ENCODE results near the gene RNU1-4.
"Not testable (repeated sequence)": the region's sequence is repeated elsewhere in the genome, so short reads cannot be mapped to it uniquely, and the experiment has no call there.

Gene RNU1-4

GRCh38 chr1:16704076-16704475 lies 36.2 kb upstream of the RNU1-4 start:
- H3K27ac Mint-ChIP-seq; H3K4me3 Mint-ChIP-seq; H3K4me1 Mint-ChIP-seq (ENCODE audit: low read depth); H3K27me3 Mint-ChIP-seq; H3K36me3 Mint-ChIP-seq (ENCODE audit: low read depth); H3K9me3 Mint-ChIP-seq: not testable (repeated sequence)

- not testable (repeated sequence) for H3K9me3 Mint-ChIP-seq; H3K4me3 Mint-ChIP-seq; H3K36me3 Mint-ChIP-seq (ENCODE audit: low read depth); H3K4me1 Mint-ChIP-seq (ENCODE audit: low read depth); H3K27me3 Mint-ChIP-seq; H3K27ac Mint-ChIP-seq
These were observed 35.7 kb upstream of the RNU1-4 start for GRCh38 chr1:16704502-16705100.

- not testable (repeated sequence) for H3K27me3 Mint-ChIP-seq; H3K9me3 Mint-ChIP-seq; H3K4me1 Mint-ChIP-seq (ENCODE audit: low read depth); H3K4me3 Mint-ChIP-seq; H3K36me3 Mint-ChIP-seq (ENCODE audit: low read depth); H3K27ac Mint-ChIP-seq
These were observed 34.0 kb upstream of the RNU1-4 start for GRCh38 chr1:16706302-16706701.

- H3K36me3 Mint-ChIP-seq (ENCODE audit: low read depth); H3K27ac Mint-ChIP-seq; H3K9me3 Mint-ChIP-seq; H3K27me3 Mint-ChIP-seq; H3K4me3 Mint-ChIP-seq; H3K4me1 Mint-ChIP-seq (ENCODE audit: low read depth): not testable (repeated sequence)
These were observed 32.9 kb upstream of the RNU1-4 start for GRCh38 chr1:16707130-16708093.

- H3K36me3 Mint-ChIP-seq (ENCODE audit: low read depth); H3K27ac Mint-ChIP-seq: not testable (repeated sequence)
These were observed 31.6 kb upstream of the RNU1-4 start for GRCh38 chr1:16708704-16709103.

GRCh38 chr1:16709659-16710087 lies 30.6 kb upstream of the RNU1-4 start:
- H3K4me3 Mint-ChIP-seq; H3K9me3 Mint-ChIP-seq; H3K4me1 Mint-ChIP-seq (ENCODE audit: low read depth); H3K27ac Mint-ChIP-seq; H3K36me3 Mint-ChIP-seq (ENCODE audit: low read depth); H3K27me3 Mint-ChIP-seq: not testable (repeated sequence)

More at GRCh38 chr1:16708704-16709103, 31.6 kb upstream of the RNU1-4 start:
- not testable (repeated sequence) for H3K27me3 Mint-ChIP-seq; H3K9me3 Mint-ChIP-seq; H3K4me1 Mint-ChIP-seq (ENCODE audit: low read depth); H3K4me3 Mint-ChIP-seq

- not testable (repeated sequence) for H3K27me3 Mint-ChIP-seq; H3K36me3 Mint-ChIP-seq (ENCODE audit: low read depth); H3K4me1 Mint-ChIP-seq (ENCODE audit: low read depth); H3K27ac Mint-ChIP-seq; H3K9me3 Mint-ChIP-seq; H3K4me3 Mint-ChIP-seq
These were observed 29.7 kb upstream of the RNU1-4 start for GRCh38 chr1:16710618-16711017.

GRCh38 chr1:16712131-16712530 lies 28.2 kb upstream of the RNU1-4 start:
- H3K4me3 Mint-ChIP-seq; H3K27ac Mint-ChIP-seq; H3K9me3 Mint-ChIP-seq; H3K36me3 Mint-ChIP-seq (ENCODE audit: low read depth); H3K4me1 Mint-ChIP-seq (ENCODE audit: low read depth): not testable (repeated sequence)
- peaks cover 11% of the 10 kb centered on the region for H3K27me3 Mint-ChIP-seq

- H3K36me3 Mint-ChIP-seq (ENCODE audit: low read depth); H3K4me1 Mint-ChIP-seq (ENCODE audit: low read depth); H3K9me3 Mint-ChIP-seq; H3K27ac Mint-ChIP-seq; H3K4me3 Mint-ChIP-seq: not testable (repeated sequence)
- peaks cover 12% of the 10 kb centered on the region for H3K27me3 Mint-ChIP-seq
These were observed 27.7 kb upstream of the RNU1-4 start for GRCh38 chr1:16712582-16712981.

GRCh38 chr1:16712984-16713383 lies 27.3 kb upstream of the RNU1-4 start:
- not testable (repeated sequence) for H3K4me3 Mint-ChIP-seq; H3K36me3 Mint-ChIP-seq (ENCODE audit: low read depth); H3K9me3 Mint-ChIP-seq; H3K4me1 Mint-ChIP-seq (ENCODE audit: low read depth); H3K27ac Mint-ChIP-seq
- peaks cover 12% of the 10 kb centered on the region for H3K27me3 Mint-ChIP-seq

GRCh38 chr1:16713480-16713879 lies 26.8 kb upstream of the RNU1-4 start:
- H3K4me1 Mint-ChIP-seq (ENCODE audit: low read depth); H3K4me3 Mint-ChIP-seq; H3K36me3 Mint-ChIP-seq (ENCODE audit: low read depth); H3K9me3 Mint-ChIP-seq; H3K27ac Mint-ChIP-seq: not testable (repeated sequence)
- peaks cover 12% of the 10 kb centered on the region for H3K27me3 Mint-ChIP-seq

GRCh38 chr1:16716691-16717335 lies 23.5 kb upstream of the RNU1-4 start:
- Mint-ChIP-seq H3K27ac (no peak overlapping the region), H3K36me3 (ENCODE audit: low read depth) (no peaks in the 10 kb centered on the region), H3K4me3 (no peak overlapping the region), H3K9me3 (no peaks in the 10 kb centered on the region), H3K4me1 (ENCODE audit: low read depth) (no peaks in the 10 kb centered on the region), H3K27me3 (peaks cover 27% of the 10 kb centered on the region)

- Mint-ChIP-seq H3K27me3 (peaks cover 30% of the 10 kb centered on the region), H3K9me3 (no peaks in the 10 kb centered on the region), H3K36me3 (ENCODE audit: low read depth) (no peaks in the 10 kb centered on the region), H3K4me1 (ENCODE audit: low read depth) (no peaks in the 10 kb centered on the region), H3K27ac (no peak overlapping the region), H3K4me3 (no peak overlapping the region)
These were observed 22.8 kb upstream of the RNU1-4 start for GRCh38 chr1:16717336-16718098.

GRCh38 chr1:16718099-16718907 lies 22.0 kb upstream of the RNU1-4 start:
- not testable (repeated sequence) for H3K4me3 Mint-ChIP-seq; H3K36me3 Mint-ChIP-seq (ENCODE audit: low read depth); H3K27ac Mint-ChIP-seq; H3K9me3 Mint-ChIP-seq; H3K4me1 Mint-ChIP-seq (ENCODE audit: low read depth)
- peaks cover 32% of the 10 kb centered on the region for H3K27me3 Mint-ChIP-seq
